ENCODE results near the gene TIAM1.

The TIAM1 gene

GRCh38 chr21:31317688-31318087 is 26.4 kb downstream of the TIAM1 start:
- no peak overlapping the region for H3K4me3 ChIP-seq (ENCODE audit: low read depth, low read length)
- no peak for TF ChIP-seq CTCF (conservative IDR thresholded peaks at IDR 0.05; ENCODE audit: low read depth, low read length)
- DNase-seq (ENCODE audit: low read depth): no peak

- peak; percentile 31 for DNase-seq (ENCODE audit: low read depth)
- no peak overlapping the region for H3K4me3 ChIP-seq (ENCODE audit: low read depth, low read length)
- no peak for TF ChIP-seq CTCF (conservative IDR thresholded peaks at IDR 0.05; ENCODE audit: low read depth, low read length)
Measured at GRCh38 chr21:31316488-31317169, 27.4 kb downstream of the TIAM1 start.

GRCh38 chr21:31316072-31316471 is 28.0 kb downstream of the TIAM1 start:
- H3K4me3 ChIP-seq (ENCODE audit: low read depth, low read length): no peak overlapping the region
- DNase-seq (ENCODE audit: low read depth): no peak
- TF ChIP-seq CTCF (conservative IDR thresholded peaks at IDR 0.05; ENCODE audit: low read depth, low read length): no peak

GRCh38 chr21:31310750-31311149 is 33.3 kb downstream of the TIAM1 start:
- DNase-seq (ENCODE audit: low read depth): peak; percentile 44
- H3K4me3 ChIP-seq (ENCODE audit: low read depth, low read length): no peak overlapping the region
- no peak for TF ChIP-seq CTCF (conservative IDR thresholded peaks at IDR 0.05; ENCODE audit: low read depth, low read length)

GRCh38 chr21:31308584-31308983 is 35.5 kb downstream of the TIAM1 start:
- H3K4me3 ChIP-seq (ENCODE audit: low read depth, low read length): no peak overlapping the region
- no peak for TF ChIP-seq CTCF (conservative IDR thresholded peaks at IDR 0.05; ENCODE audit: low read depth, low read length)

GRCh38 chr21:31305888-31306287 is 38.2 kb downstream of the TIAM1 start:
- no peak for TF ChIP-seq CTCF (conservative IDR thresholded peaks at IDR 0.05; ENCODE audit: low read depth, low read length)
- no peak overlapping the region for H3K4me3 ChIP-seq (ENCODE audit: low read depth, low read length)
- DNase-seq (ENCODE audit: low read depth): no peak

More at GRCh38 chr21:31308584-31308983, 35.5 kb downstream of the TIAM1 start:
- no peak for DNase-seq (ENCODE audit: low read depth)

Data from choroid plexus epithelial cell (primary cell).